HCT116 (cell line): Measurements from ENCODE around the gene CERS6.

Experiments
- CEBPB ChIP-seq: IDR thresholded peaks from 2 replicates; pipeline ENCODE4 v1.6.1; 2012; ENCODE audit warnings: low read depth
- EZH2 ChIP-seq: fragments of 200-600 bp; sonication (generic); IDR thresholded peaks from 2 replicates; pipeline ENCODE4 v1.6.1; 2017; ENCODE audit warnings: antibody characterized with exemption, mixed run types
- EZH2phosphoT487 ChIP-seq: fragments of 200-600 bp; IDR thresholded peaks from 2 replicates; pipeline ENCODE4 v1.6.1; 2018; ENCODE audit warnings: antibody characterized with exemption, borderline replicate concordance
- JUND ChIP-seq: IDR thresholded peaks from 2 replicates; pipeline ENCODE4 v1.6.1; 2012
- MAX ChIP-seq: IDR thresholded peaks from 2 replicates; pipeline ENCODE4 v1.6.1; 2012
- POLR2A ChIP-seq: IDR thresholded peaks from 2 replicates; pipeline ENCODE4 v1.7.0; 2011; ENCODE audit warnings: borderline replicate concordance; ENCODE audit not compliant: insufficient read depth, insufficient read length; ENCODE audit errors: extremely low read depth
- POLR2AphosphoS5 ChIP-seq: IDR thresholded peaks from 2 replicates; pipeline ENCODE4 v1.6.1; 2011; ENCODE audit warnings: mild to moderate bottlenecking, low read depth, low read length, moderate library complexity
- SIN3A ChIP-seq: IDR thresholded peaks from 2 replicates; pipeline ENCODE4 v1.6.1; 2012; ENCODE audit warnings: low read depth
- TCF7L2 ChIP-seq: IDR thresholded peaks from 2 replicates; pipeline ENCODE4 v1.7.0; 2011; ENCODE audit warnings: borderline replicate concordance, inconsistent platforms; ENCODE audit not compliant: insufficient read depth, insufficient read length; ENCODE audit errors: extremely low read depth
- TF ChIP-seq, protein P1 (sequence below), 3 experiments: fragments of 200-600 bp in 1 of 3; sonication (generic) in 1 of 3; IDR thresholded peaks in 2 of 3; conservative IDR thresholded peaks in 1 of 3; 2 replicates each; pipeline ENCODE4 v1.5.1; 2012 to 2017; ENCODE audit warnings: low read depth in 2 of 3, low read length in 2 of 3, antibody characterized with exemption in 1 of 3, borderline replicate concordance in 1 of 3, control low read depth in 1 of 3, mild to moderate bottlenecking in 1 of 3, mixed read lengths in 1 of 3, mixed run types in 1 of 3, moderate library complexity in 1 of 3; ENCODE audit not compliant: insufficient read depth in 1 of 3
- TF ChIP-seq, protein P2 (sequence below): IDR thresholded peaks from 2 replicates; pipeline ENCODE4 v1.6.1; 2012; ENCODE audit warnings: low read depth
- TF ChIP-seq, protein P3 (sequence below): IDR thresholded peaks from 2 replicates; pipeline ENCODE4 v1.6.1; 2012
- TF ChIP-seq, protein P4 (sequence below): IDR thresholded peaks from 2 replicates; pipeline ENCODE4 v1.6.1; 2011; ENCODE audit warnings: mild to moderate bottlenecking, low read length, moderate library complexity; ENCODE audit not compliant: insufficient replicate concordance; ENCODE audit errors: extremely low read depth

DNA sequence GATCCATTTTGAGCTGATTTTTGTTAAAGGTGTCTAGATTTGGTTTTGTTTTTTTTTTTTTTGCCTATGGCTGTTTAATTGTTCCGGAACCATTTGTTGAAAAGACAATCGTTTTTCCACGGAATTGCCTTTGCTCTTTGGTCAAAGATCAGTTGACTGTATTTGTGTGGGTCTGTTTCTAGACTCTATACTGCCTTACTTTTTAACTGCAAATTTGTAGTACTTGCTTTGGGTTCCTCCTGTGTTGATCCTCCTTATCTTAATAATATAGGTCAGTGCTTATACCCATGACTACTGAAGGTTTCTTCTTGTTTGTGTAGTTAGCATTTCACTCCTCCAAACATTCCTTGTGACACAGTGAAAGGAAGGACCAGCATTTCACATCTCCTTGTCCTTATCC is 30.4 kb downstream of the CERS6 start:
- TF ChIP-seq JUND (no peak), POLR2AphosphoS5 (no peak), POLR2A (no peak), MAX (no peak), SIN3A (no peak), EZH2 (no peak), EZH2phosphoT487 (no peak), CEBPB (no peak), TCF7L2 (no peak)
- TF ChIP-seq, protein P1, sequence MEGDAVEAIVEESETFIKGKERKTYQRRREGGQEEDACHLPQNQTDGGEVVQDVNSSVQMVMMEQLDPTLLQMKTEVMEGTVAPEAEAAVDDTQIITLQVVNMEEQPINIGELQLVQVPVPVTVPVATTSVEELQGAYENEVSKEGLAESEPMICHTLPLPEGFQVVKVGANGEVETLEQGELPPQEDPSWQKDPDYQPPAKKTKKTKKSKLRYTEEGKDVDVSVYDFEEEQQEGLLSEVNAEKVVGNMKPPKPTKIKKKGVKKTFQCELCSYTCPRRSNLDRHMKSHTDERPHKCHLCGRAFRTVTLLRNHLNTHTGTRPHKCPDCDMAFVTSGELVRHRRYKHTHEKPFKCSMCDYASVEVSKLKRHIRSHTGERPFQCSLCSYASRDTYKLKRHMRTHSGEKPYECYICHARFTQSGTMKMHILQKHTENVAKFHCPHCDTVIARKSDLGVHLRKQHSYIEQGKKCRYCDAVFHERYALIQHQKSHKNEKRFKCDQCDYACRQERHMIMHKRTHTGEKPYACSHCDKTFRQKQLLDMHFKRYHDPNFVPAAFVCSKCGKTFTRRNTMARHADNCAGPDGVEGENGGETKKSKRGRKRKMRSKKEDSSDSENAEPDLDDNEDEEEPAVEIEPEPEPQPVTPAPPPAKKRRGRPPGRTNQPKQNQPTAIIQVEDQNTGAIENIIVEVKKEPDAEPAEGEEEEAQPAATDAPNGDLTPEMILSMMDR (IDR thresholded peaks at IDR 0.05 in 2 of 3, conservative IDR thresholded peaks at IDR 0.05 in 1 of 3; ENCODE audit: borderline replicate concordance in 1 of 3, insufficient read depth in 1 of 3, low read depth in 2 of 3, low read length in 2 of 3): no peak
- TF ChIP-seq, protein P2, sequence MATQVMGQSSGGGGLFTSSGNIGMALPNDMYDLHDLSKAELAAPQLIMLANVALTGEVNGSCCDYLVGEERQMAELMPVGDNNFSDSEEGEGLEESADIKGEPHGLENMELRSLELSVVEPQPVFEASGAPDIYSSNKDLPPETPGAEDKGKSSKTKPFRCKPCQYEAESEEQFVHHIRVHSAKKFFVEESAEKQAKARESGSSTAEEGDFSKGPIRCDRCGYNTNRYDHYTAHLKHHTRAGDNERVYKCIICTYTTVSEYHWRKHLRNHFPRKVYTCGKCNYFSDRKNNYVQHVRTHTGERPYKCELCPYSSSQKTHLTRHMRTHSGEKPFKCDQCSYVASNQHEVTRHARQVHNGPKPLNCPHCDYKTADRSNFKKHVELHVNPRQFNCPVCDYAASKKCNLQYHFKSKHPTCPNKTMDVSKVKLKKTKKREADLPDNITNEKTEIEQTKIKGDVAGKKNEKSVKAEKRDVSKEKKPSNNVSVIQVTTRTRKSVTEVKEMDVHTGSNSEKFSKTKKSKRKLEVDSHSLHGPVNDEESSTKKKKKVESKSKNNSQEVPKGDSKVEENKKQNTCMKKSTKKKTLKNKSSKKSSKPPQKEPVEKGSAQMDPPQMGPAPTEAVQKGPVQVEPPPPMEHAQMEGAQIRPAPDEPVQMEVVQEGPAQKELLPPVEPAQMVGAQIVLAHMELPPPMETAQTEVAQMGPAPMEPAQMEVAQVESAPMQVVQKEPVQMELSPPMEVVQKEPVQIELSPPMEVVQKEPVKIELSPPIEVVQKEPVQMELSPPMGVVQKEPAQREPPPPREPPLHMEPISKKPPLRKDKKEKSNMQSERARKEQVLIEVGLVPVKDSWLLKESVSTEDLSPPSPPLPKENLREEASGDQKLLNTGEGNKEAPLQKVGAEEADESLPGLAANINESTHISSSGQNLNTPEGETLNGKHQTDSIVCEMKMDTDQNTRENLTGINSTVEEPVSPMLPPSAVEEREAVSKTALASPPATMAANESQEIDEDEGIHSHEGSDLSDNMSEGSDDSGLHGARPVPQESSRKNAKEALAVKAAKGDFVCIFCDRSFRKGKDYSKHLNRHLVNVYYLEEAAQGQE: no peak
- TF ChIP-seq, protein P3, sequence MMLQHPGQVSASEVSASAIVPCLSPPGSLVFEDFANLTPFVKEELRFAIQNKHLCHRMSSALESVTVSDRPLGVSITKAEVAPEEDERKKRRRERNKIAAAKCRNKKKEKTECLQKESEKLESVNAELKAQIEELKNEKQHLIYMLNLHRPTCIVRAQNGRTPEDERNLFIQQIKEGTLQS: no peak
- TF ChIP-seq, protein P4, sequence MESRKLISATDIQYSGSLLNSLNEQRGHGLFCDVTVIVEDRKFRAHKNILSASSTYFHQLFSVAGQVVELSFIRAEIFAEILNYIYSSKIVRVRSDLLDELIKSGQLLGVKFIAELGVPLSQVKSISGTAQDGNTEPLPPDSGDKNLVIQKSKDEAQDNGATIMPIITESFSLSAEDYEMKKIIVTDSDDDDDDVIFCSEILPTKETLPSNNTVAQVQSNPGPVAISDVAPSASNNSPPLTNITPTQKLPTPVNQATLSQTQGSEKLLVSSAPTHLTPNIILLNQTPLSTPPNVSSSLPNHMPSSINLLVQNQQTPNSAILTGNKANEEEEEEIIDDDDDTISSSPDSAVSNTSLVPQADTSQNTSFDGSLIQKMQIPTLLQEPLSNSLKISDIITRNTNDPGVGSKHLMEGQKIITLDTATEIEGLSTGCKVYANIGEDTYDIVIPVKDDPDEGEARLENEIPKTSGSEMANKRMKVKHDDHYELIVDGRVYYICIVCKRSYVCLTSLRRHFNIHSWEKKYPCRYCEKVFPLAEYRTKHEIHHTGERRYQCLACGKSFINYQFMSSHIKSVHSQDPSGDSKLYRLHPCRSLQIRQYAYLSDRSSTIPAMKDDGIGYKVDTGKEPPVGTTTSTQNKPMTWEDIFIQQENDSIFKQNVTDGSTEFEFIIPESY: no peak
